ENCODE data around the gene FBXW11. TPM values are rescaled to one million over a fixed set of nuclear protein-coding genes. Genes with fewer than 3 reads are reported as not detected.
A peak's percentile ranks its signal among the peaks of the same experiment; 100 is the strongest.

The FBXW11 gene
- total RNA-seq, 1 experiment from 2014 or later, result 85.3 TPM

DNA sequence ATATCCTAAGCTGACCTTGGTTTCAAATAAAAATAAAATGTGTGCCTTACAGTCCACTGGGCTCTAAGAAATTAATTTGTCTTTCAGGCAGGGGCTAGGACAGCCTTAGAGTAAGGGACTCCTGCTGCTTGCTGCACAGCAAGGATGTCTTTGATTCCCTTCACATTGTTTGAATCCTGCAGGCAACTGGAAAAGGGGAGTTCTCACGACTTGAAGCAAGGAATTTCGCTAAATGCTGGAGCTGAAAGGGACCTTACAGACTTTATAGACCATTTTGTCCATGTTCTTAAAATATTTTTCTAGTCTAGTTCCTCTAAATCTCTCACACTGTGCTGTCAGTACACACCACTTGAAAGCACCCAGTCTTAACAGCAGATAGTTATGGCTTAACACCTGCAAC lies 35.6 kb downstream of the FBXW11 start:
- no peak overlapping the region for H3K56ac ChIP-seq (ENCODE audit: insufficient read length, low read depth, low read length)
- no peak overlapping the region for H2BK120ac ChIP-seq (ENCODE audit: low read depth, low read length, poor library complexity, severe bottlenecking)
- H3K18ac ChIP-seq (ENCODE audit: insufficient read length, low read depth, low read length), result no peak overlapping the region
- no peak overlapping the region for H3K27ac ChIP-seq (ENCODE audit: insufficient read length, low read depth, low read length)
- H3K14ac ChIP-seq (ENCODE audit: insufficient read depth, low read length), result no peak overlapping the region
- H3T11ph ChIP-seq (ENCODE audit: low read length), result no peak overlapping the region
- H3K9me3 ChIP-seq (ENCODE audit: control insufficient read depth, low read depth, low read length), result no peaks in the 10 kb centered on the region
- H4K91ac ChIP-seq (ENCODE audit: insufficient read length, low read depth, low read length), result no peak overlapping the region
- Mint-ChIP-seq H3K4me1 (peaks cover 53 to 65% of the 10 kb centered on the region in 2 experiments), H3K36me3 (ENCODE audit: insufficient read depth in 1 of 3, low read depth in 3 of 3) (peaks cover 0 to 17% (median 8%) of the 10 kb centered on the region in 3 experiments; a peak in 4 of 7 replicates), H3K4me3 (no peak overlapping the region), H3K27me3 (ENCODE audit: low read depth) (no peaks in the 10 kb centered on the region), H3K9me3 (no peaks in the 10 kb centered on the region), H3K27ac (peak overlapping the region in 1 of 3 experiments; percentile 65; a peak in 2 of 7 replicates)
- peaks cover 57% of the 10 kb centered on the region; the same call in 1 of the 2 replicates for H3K79me2 ChIP-seq (ENCODE audit: insufficient read depth, low read length)
- no peak overlapping the region for H4K8ac ChIP-seq (replicated peaks; ENCODE audit: insufficient read length, low read depth, low read length)
- no peak overlapping the region for H4K5ac ChIP-seq (ENCODE audit: insufficient read length, low read depth, low read length)
- H2BK12ac ChIP-seq (ENCODE audit: insufficient read length, low read depth, low read length), result no peak overlapping the region
- H3K23ac ChIP-seq (ENCODE audit: insufficient read length, low read depth, low read length), result no peak overlapping the region
- H3K9ac ChIP-seq (ENCODE audit: extremely low read depth, insufficient read length, low read length), result no peak overlapping the region
- no peaks in the 10 kb centered on the region for H4K20me1 ChIP-seq (ENCODE audit: control insufficient read depth, insufficient read depth, insufficient read length)
- no peak overlapping the region for H3K4ac ChIP-seq (ENCODE audit: low read depth, low read length)
- DNase-seq, result no peak
- no peak overlapping the region for H3K4me2 ChIP-seq (ENCODE audit: insufficient read depth, insufficient read length, low read length)
- H2BK15ac ChIP-seq (ENCODE audit: low read depth, low read length), result no peak overlapping the region
- no peak overlapping the region for H2AK5ac ChIP-seq (ENCODE audit: insufficient read length, low read length)
- TF ChIP-seq, protein P1, sequence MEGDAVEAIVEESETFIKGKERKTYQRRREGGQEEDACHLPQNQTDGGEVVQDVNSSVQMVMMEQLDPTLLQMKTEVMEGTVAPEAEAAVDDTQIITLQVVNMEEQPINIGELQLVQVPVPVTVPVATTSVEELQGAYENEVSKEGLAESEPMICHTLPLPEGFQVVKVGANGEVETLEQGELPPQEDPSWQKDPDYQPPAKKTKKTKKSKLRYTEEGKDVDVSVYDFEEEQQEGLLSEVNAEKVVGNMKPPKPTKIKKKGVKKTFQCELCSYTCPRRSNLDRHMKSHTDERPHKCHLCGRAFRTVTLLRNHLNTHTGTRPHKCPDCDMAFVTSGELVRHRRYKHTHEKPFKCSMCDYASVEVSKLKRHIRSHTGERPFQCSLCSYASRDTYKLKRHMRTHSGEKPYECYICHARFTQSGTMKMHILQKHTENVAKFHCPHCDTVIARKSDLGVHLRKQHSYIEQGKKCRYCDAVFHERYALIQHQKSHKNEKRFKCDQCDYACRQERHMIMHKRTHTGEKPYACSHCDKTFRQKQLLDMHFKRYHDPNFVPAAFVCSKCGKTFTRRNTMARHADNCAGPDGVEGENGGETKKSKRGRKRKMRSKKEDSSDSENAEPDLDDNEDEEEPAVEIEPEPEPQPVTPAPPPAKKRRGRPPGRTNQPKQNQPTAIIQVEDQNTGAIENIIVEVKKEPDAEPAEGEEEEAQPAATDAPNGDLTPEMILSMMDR (conservative IDR thresholded peaks at IDR 0.05), result no peak
- H2BK20ac ChIP-seq (ENCODE audit: low read depth, low read length, poor library complexity, severe bottlenecking), result no peak overlapping the region
- H3K79me1 ChIP-seq (ENCODE audit: insufficient read depth, low read depth, low read length, poor library complexity, severe bottlenecking), result no peaks in the 10 kb centered on the region
- H3K23me2 ChIP-seq (ENCODE audit: insufficient read length, low read depth, low read length, poor library complexity, severe bottlenecking), result no peaks in the 10 kb centered on the region
- no CpG with 5 or more reads among the region's 2 CpGs for whole genome bisulfite sequencing (ENCODE audit: extremely low coverage, insufficient read length, low lambda C conversion rate)
- H2AFZ ChIP-seq (ENCODE audit: low read length), result no peak overlapping the region
- H2BK5ac ChIP-seq (ENCODE audit: insufficient read length, low read length), result no peak overlapping the region
- no peaks in the 10 kb centered on the region for H3K27me3 ChIP-seq (ENCODE audit: insufficient read depth, low read length)
- peaks cover 6% of the 10 kb centered on the region for H3K4me1 ChIP-seq (ENCODE audit: insufficient read depth, low read length)
